ENCODE measurements around the gene DCUN1D2. TPM values are rescaled to one million over a fixed set of nuclear protein-coding genes. Genes with fewer than 3 reads are reported as not detected.

Gene DCUN1D2
- total and polyA plus RNA-seq, 3 donors from 2014 or later = 16.3 to 78.5 (median 65.9) TPM

GRCh38 chr13:113428469-113428865, 62.0 kb downstream of the DCUN1D2 start:
- no peak overlapping the region for H3K4me3 ChIP-seq
- intact Hi-C loops (cut with DNase I; ENCODE audit: low total_unique reads) = no loop called here
- no peaks in the 10 kb centered on the region for H3K9me3 ChIP-seq
- no peak for DNase-seq
- H3K27me3 ChIP-seq = no peaks in the 10 kb centered on the region
- H3K36me3 ChIP-seq (ENCODE audit: low read depth, missing control alignments) = no peaks in the 10 kb centered on the region
- H3K4me1 ChIP-seq = peaks cover 5% of the 10 kb centered on the region
- TF ChIP-seq CTCF (IDR thresholded peaks at IDR 0.05) (no peak), POLR2A (IDR thresholded peaks at IDR 0.05) (no peak)
- no peak overlapping the region for H3K27ac ChIP-seq
- WGBS, 2 donors = 66 to 88% methylated on average over 3 to 17 of the region's 17 CpGs

- Histone ChIP-seq H3K4me1 (peaks cover 5% of the 10 kb centered on the region), H3K9me3 (no peaks in the 10 kb centered on the region), H3K36me3 (ENCODE audit: low read depth, missing control alignments) (no peaks in the 10 kb centered on the region), H3K27ac (no peak overlapping the region), H3K27me3 (no peaks in the 10 kb centered on the region), H3K4me3 (no peak overlapping the region)
- WGBS, 2 donors = 74 to 85% methylated on average over 27 to 31 of the region's 31 CpGs
- TF ChIP-seq CTCF (IDR thresholded peaks at IDR 0.05) (no peak), POLR2A (IDR thresholded peaks at IDR 0.05) (no peak)
- DNase-seq = no peak
- intact Hi-C loops (cut with DNase I; ENCODE audit: low total_unique reads) = no loop called here
Observed at GRCh38 chr13:113427562-113428468, 62.7 kb downstream of the DCUN1D2 start.

- intact Hi-C loops (cut with DNase I; ENCODE audit: low total_unique reads) = no loop called here
- WGBS, 2 donors = 91 to 96% methylated on average over 13 to 15 of the region's 15 CpGs
- no peaks in the 10 kb centered on the region for H3K27me3 ChIP-seq
- TF ChIP-seq POLR2A (IDR thresholded peaks at IDR 0.05) = no peak
- TF ChIP-seq CTCF (IDR thresholded peaks at IDR 0.05) = no peak
- no peaks in the 10 kb centered on the region for H3K9me3 ChIP-seq
- DNase-seq = no peak
- H3K27ac ChIP-seq = no peak overlapping the region
- peaks cover 5% of the 10 kb centered on the region for H3K4me1 ChIP-seq
- no peaks in the 10 kb centered on the region for H3K36me3 ChIP-seq (ENCODE audit: low read depth, missing control alignments)
- no peak overlapping the region for H3K4me3 ChIP-seq
Observed at GRCh38 chr13:113426591-113426986, 63.9 kb downstream of the DCUN1D2 start.

GRCh38 chr13:113425941-113426590, 64.4 kb downstream of the DCUN1D2 start:
- Histone ChIP-seq H3K27ac (no peak overlapping the region), H3K9me3 (no peaks in the 10 kb centered on the region), H3K36me3 (ENCODE audit: low read depth, missing control alignments) (no peaks in the 10 kb centered on the region), H3K27me3 (no peaks in the 10 kb centered on the region), H3K4me1 (peaks cover 5% of the 10 kb centered on the region), H3K4me3 (no peak overlapping the region)
- TF ChIP-seq POLR2A (IDR thresholded peaks at IDR 0.05) (no peak), CTCF (IDR thresholded peaks at IDR 0.05) (no peak)
- 78 to 93% methylated on average over 3 to 21 of the region's 22 CpGs for WGBS, 2 donors
- intact Hi-C loops (cut with DNase I; ENCODE audit: low total_unique reads) = no loop called here
- DNase-seq = peak; percentile 71

All from testis (tissue), 3 donors.